GM12875 (cell line): Measurements from ENCODE around the gene PANK4.
"Not testable (repeated sequence)": the region's sequence is repeated elsewhere in the genome, so short reads cannot be mapped to it uniquely, and the experiment has no call there.

Experiments used
- H3K4me3 ChIP-seq: one replicate; pipeline ENCODE4 v1.5.1; 2011; ENCODE audit warnings: low read depth, low read length, control low read depth
- CTCF ChIP-seq: IDR thresholded peaks from 2 replicates; pipeline ENCODE4 v1.5.1; 2011; ENCODE audit warnings: low read depth, mild to moderate bottlenecking, control low read depth, inconsistent platforms, low read length, moderate library complexity, borderline replicate concordance; ENCODE audit not compliant: insufficient read depth

PANK4 gene

GRCh38 chr1:2459757-2460156, 66.6 kb downstream of the PANK4 start:
- no peak for TF ChIP-seq CTCF
- H3K4me3 ChIP-seq: no peak overlapping the region

- not testable (repeated sequence) for H3K4me3 ChIP-seq
Observed at GRCh38 chr1:2459102-2459753, 67.2 kb downstream of the PANK4 start.

GRCh38 chr1:2458687-2459086, 67.7 kb downstream of the PANK4 start:
- H3K4me3 ChIP-seq: no peak overlapping the region
- no peak for TF ChIP-seq CTCF
